Calu3 (cell line): Measurements from ENCODE around the gene HEYL. TPM values are rescaled to one million over a fixed set of nuclear protein-coding genes. Genes with fewer than 3 reads are reported as not detected.

Experiments used
- BruUV-seq: library from RNA; stranded (reverse); fragments of 400-500 nt; replicated peaks from 2 replicates; lab custom pipeline; 2021; lab: Mats Ljungman, UMichigan
- CTCF ChIA-PET: fragments of 300-600 bp; sonication (Branson Sonifier 250); formaldehyde crosslinking; loops from one replicate; lab custom pipeline; 2022; ENCODE audit warnings: antibody characterized with exemption; lab: Charles Lee
- DNase-seq: peaks from one replicate; pipeline ENCODE4 v3.0.0; 2022
- H3K27ac Mint-ChIP-seq: one replicate; pipeline ENCODE4 v1.8.0; 2022; ENCODE audit warnings: mixed read lengths; ENCODE audit not compliant: unreplicated experiment
- H3K27me3 Mint-ChIP-seq: one replicate; pipeline ENCODE4 v1.8.0; 2022; ENCODE audit warnings: mixed read lengths; ENCODE audit not compliant: unreplicated experiment
- H3K36me3 Mint-ChIP-seq: one replicate; pipeline ENCODE4 v1.8.0; 2022; ENCODE audit warnings: mild to moderate bottlenecking, moderate library complexity, mixed read lengths; ENCODE audit not compliant: insufficient read depth, unreplicated experiment
- H3K4me1 Mint-ChIP-seq: one replicate; pipeline ENCODE4 v1.8.0; 2022; ENCODE audit warnings: mild to moderate bottlenecking, low read depth, mixed read lengths; ENCODE audit not compliant: unreplicated experiment
- H3K4me3 Mint-ChIP-seq: one replicate; pipeline ENCODE4 v1.8.0; 2022; ENCODE audit warnings: mild to moderate bottlenecking, low read depth, moderate library complexity, mixed read lengths; ENCODE audit not compliant: unreplicated experiment
- H3K9me3 Mint-ChIP-seq: one replicate; pipeline ENCODE4 v1.8.0; 2022; ENCODE audit warnings: low read depth, mixed read lengths; ENCODE audit not compliant: unreplicated experiment
- intact Hi-C: fragments of 100-400 bp; cut with micrococcal nuclease; formaldehyde crosslinking; loops from one replicate; pipeline ENCODE4 v1.10.0; 2022; ENCODE audit not compliant: unreplicated experiment
- total RNA-seq: library from RNA; stranded (reverse); gene quantifications from 2 replicates; pipeline ENCODE4 v1.2.3, GENCODE V29; 2022
- TF ChIP-seq, protein P1 (sequence below): fragments of 200-600 bp; IDR thresholded peaks from one replicate; pipeline ENCODE4 v1.8.0; 2022; ENCODE audit warnings: antibody characterized with exemption; ENCODE audit not compliant: unreplicated experiment

HEYL gene
- total RNA-seq, 1 experiment from 2014 or later: 0.09 TPM

DNA sequence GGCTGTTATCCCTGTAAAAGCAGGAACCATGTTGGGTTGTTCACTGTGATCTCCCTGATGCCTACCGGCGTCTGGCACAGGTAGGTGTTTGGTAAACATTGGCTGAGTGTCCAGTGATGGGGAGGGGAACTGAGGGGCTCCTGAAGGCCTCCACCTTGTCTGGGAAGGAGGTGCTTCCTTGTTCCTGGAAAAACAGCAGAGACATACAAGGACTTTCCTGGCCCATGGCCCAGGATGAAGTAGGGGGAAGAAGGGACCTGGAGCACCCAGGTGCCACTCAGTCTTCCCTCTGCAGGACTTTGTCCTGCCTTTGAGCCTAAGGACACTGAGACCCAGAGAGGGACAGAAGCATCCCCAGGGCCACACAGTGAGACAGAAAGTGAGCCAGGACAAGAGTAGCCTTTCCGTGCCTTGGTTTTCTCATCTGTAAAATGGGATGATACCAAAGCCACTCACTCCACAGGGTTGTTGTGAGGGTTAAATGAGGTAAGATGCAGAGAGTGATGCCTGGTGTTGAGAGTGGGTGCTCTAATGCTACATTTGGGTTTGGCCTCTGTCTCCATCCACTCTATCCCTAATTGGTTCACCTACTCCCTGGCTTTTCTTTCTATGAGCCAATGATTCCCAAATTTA, 6.1 kb upstream of the HEYL start:
- no peak for DNase-seq
- peaks cover 77% of the 10 kb centered on the region for H3K27me3 Mint-ChIP-seq
- H3K4me1 Mint-ChIP-seq: no peaks in the 10 kb centered on the region
- no peaks in the 10 kb centered on the region for H3K36me3 Mint-ChIP-seq
- TF ChIP-seq, protein P1, sequence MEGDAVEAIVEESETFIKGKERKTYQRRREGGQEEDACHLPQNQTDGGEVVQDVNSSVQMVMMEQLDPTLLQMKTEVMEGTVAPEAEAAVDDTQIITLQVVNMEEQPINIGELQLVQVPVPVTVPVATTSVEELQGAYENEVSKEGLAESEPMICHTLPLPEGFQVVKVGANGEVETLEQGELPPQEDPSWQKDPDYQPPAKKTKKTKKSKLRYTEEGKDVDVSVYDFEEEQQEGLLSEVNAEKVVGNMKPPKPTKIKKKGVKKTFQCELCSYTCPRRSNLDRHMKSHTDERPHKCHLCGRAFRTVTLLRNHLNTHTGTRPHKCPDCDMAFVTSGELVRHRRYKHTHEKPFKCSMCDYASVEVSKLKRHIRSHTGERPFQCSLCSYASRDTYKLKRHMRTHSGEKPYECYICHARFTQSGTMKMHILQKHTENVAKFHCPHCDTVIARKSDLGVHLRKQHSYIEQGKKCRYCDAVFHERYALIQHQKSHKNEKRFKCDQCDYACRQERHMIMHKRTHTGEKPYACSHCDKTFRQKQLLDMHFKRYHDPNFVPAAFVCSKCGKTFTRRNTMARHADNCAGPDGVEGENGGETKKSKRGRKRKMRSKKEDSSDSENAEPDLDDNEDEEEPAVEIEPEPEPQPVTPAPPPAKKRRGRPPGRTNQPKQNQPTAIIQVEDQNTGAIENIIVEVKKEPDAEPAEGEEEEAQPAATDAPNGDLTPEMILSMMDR: no peak
- H3K27ac Mint-ChIP-seq: no peak overlapping the region
- CTCF ChIA-PET: no interaction called here
- BruUV-seq: no TSS peak
- H3K9me3 Mint-ChIP-seq: no peaks in the 10 kb centered on the region
- H3K4me3 Mint-ChIP-seq: no peak overlapping the region
- intact Hi-C loops: no loop called here

DNA sequence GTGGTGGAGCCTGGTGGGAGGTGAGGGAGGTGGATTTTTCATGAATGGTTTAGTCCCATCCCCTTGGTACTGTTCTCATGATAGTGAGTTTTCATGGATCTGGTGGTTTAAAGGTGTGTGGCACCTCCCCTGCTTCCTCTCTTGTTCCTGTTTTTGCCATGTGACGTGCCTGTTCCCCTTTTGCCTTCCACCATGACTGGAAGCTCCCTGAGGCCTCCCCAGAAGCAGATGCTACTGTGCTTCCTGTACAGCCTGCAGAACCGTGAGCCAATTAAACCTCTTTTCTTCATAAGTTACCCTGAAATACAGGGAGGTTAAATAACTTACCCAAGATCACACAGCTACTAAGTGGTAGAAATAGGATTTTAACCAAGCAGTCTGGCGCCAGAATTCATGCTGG, 4.3 kb upstream of the HEYL start:
- intact Hi-C loops: no loop called here
- Mint-ChIP-seq H3K36me3 (no peaks in the 10 kb centered on the region), H3K4me1 (no peaks in the 10 kb centered on the region), H3K27me3 (peaks cover 74% of the 10 kb centered on the region), H3K27ac (no peak overlapping the region), H3K4me3 (no peak overlapping the region), H3K9me3 (no peaks in the 10 kb centered on the region)
- BruUV-seq: no TSS peak
- no peak for DNase-seq
- TF ChIP-seq, protein P1: no peak
- CTCF ChIA-PET: interaction anchor here (1.0 kb wide), 1 partner anchor 10 kb away, joined by 3 read pairs; no protein-coding TSS in a partner anchor

DNA sequence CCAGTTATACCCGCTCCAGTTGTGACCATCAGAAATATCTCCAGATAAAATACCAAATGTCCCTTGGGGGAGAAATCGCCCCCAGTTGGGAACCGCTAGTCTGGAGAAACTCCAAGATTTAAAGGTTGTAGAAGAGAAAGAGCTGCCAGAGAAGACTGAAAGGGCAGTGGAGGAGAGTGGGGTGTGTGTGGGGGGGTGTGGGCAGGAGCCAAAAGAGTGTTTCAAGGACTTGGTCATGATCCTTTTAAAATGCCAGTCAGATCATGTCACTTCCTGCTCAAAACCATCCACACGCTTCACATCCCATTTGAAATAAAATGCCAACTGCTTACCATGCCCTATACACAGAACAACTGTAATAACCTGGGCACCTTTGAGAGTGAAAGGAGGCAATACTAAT, 3.4 kb upstream of the HEYL start:
- intact Hi-C loops: no loop called here
- CTCF ChIA-PET: no interaction called here
- Mint-ChIP-seq H3K9me3 (no peaks in the 10 kb centered on the region), H3K4me1 (no peaks in the 10 kb centered on the region), H3K27me3 (peaks cover 74% of the 10 kb centered on the region), H3K27ac (no peak overlapping the region), H3K36me3 (no peaks in the 10 kb centered on the region), H3K4me3 (no peak overlapping the region)
- DNase-seq: no peak
- TF ChIP-seq, protein P1: no peak
- BruUV-seq: no TSS peak

DNA sequence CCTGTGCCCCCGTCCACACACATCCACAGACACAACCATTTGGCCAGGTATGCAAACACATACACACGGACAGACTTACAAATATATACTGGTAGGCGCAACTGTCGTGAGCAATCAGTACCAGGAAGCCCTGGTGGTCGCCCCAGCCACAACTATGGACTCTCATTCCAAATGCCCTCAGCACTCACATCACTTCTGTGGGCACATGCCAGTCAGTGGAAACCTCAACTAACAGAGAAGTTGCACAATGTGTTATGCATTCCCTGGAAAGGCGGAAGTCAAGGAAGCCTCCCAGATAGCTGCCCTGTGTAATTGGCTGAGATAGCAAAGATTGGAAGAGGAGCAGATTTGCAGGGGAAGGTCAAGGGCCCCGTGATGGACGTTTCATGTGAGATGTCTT, 1.4 kb upstream of the HEYL start:
- intact Hi-C loops: no loop called here
- H3K9me3 Mint-ChIP-seq: no peaks in the 10 kb centered on the region
- no peak overlapping the region for H3K4me3 Mint-ChIP-seq
- no TSS peak for BruUV-seq
- peaks cover 74% of the 10 kb centered on the region for H3K27me3 Mint-ChIP-seq
- H3K4me1 Mint-ChIP-seq: no peaks in the 10 kb centered on the region
- DNase-seq: no peak
- CTCF ChIA-PET: interaction anchor here (0.5 kb wide), 1 partner anchor 57 kb away, joined by 4 read pairs; no protein-coding TSS in a partner anchor
- H3K27ac Mint-ChIP-seq: no peak overlapping the region
- no peaks in the 10 kb centered on the region for H3K36me3 Mint-ChIP-seq
- TF ChIP-seq, protein P1: no peak
